Body of pancreas (tissue), 4 donors: ENCODE results near the gene TMEM232.
A peak's percentile ranks its signal among the peaks of the same experiment; 100 is the strongest.

Source experiments
- POLR2A ChIP-seq, 3 donors: fragments of 450-650 bp; IDR thresholded peaks; one replicate each; pipeline ENCODE4 v1.6.1; 2016; ENCODE audit warnings: antibody characterized with exemption in 3 of 3, mild to moderate bottlenecking in 2 of 3
- TF ChIP-seq, protein P1 (sequence below), 7 experiments: fragments of 450-650 bp in 4 of 7; fragments of 200-600 bp in 3 of 7; sonication (generic) in 3 of 7; IDR thresholded peaks; one replicate each; pipeline ENCODE4 v1.5.1; 2016 to 2019; ENCODE audit warnings: antibody characterized with exemption in 7 of 7

- TF ChIP-seq, protein P1, sequence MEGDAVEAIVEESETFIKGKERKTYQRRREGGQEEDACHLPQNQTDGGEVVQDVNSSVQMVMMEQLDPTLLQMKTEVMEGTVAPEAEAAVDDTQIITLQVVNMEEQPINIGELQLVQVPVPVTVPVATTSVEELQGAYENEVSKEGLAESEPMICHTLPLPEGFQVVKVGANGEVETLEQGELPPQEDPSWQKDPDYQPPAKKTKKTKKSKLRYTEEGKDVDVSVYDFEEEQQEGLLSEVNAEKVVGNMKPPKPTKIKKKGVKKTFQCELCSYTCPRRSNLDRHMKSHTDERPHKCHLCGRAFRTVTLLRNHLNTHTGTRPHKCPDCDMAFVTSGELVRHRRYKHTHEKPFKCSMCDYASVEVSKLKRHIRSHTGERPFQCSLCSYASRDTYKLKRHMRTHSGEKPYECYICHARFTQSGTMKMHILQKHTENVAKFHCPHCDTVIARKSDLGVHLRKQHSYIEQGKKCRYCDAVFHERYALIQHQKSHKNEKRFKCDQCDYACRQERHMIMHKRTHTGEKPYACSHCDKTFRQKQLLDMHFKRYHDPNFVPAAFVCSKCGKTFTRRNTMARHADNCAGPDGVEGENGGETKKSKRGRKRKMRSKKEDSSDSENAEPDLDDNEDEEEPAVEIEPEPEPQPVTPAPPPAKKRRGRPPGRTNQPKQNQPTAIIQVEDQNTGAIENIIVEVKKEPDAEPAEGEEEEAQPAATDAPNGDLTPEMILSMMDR (IDR thresholded peaks at IDR 0.05) = peak; percentile 31 to 58 (median 47)
- TF ChIP-seq POLR2A (IDR thresholded peaks at IDR 0.05) = no peak
Observed at GRCh38 chr5:110757118-110757729, 30.8 kb upstream of the TMEM232 start.
